IMR-90 (cell line): ENCODE data around the gene TMEM248. TPM values are rescaled to one million over a fixed set of nuclear protein-coding genes. Genes with fewer than 3 reads are reported as not detected.

Experiments used
- ATAC-seq: fragments of 200-7000 bp; cut with Tn5 transposase; 2 replicates; pipeline ENCODE4 v1.9.1; 2020; ENCODE audit warnings: low read depth, mild to moderate bottlenecking, moderate library complexity
- BruUV-seq: library from RNA; stranded (reverse); fragments of 400-500 nt; replicated peaks from 2 replicates; lab custom pipeline; 2021; lab: Mats Ljungman, UMichigan
- CTCF ChIA-PET: fragments of 300-600 bp; formaldehyde crosslinking; extraction: SDS; loops from one replicate; lab custom pipeline; 2021; ENCODE audit warnings: antibody characterized with exemption; lab: Yijun Ruan, JAX
- POLR2A ChIA-PET: fragments of 300-600 bp; sonication (Branson Sonifier 250); formaldehyde crosslinking; loops from one replicate; lab custom pipeline; 2022; ENCODE audit warnings: antibody characterized with exemption; ENCODE audit not compliant: unreplicated experiment; lab: Charles Lee
- DNase-seq: peaks from one replicate; pipeline ENCODE4 v3.0.0; 2013
- H2AFZ ChIP-seq: replicated peaks from 2 replicates; pipeline ENCODE3; 2013; ENCODE audit warnings: low read length, mild to moderate bottlenecking; ENCODE audit not compliant: poor library complexity
- H2AK5ac ChIP-seq: 2 replicates; pipeline ENCODE4 v1.6.1; 2013; ENCODE audit warnings: low read depth, low read length, inconsistent platforms
- H2AK9ac ChIP-seq: replicated peaks from 2 replicates; pipeline ENCODE3; 2013; ENCODE audit warnings: mild to moderate bottlenecking, low read depth, low read length, moderate library complexity; ENCODE audit not compliant: poor library complexity
- H2BK120ac ChIP-seq: 2 replicates; pipeline ENCODE4 v1.6.1; 2013; ENCODE audit warnings: low read depth, low read length, inconsistent platforms
- H2BK15ac ChIP-seq: 3 replicates; pipeline ENCODE4 v1.6.1; 2013; ENCODE audit warnings: low read depth, low read length, inconsistent platforms
- H2BK20ac ChIP-seq: 2 replicates; pipeline ENCODE4 v1.6.1; 2013; ENCODE audit warnings: low read depth, mild to moderate bottlenecking, inconsistent platforms, low read length, moderate library complexity
- H2BK5ac ChIP-seq: 2 replicates; pipeline ENCODE4 v1.6.1; 2013; ENCODE audit warnings: mild to moderate bottlenecking, low read depth, low read length, inconsistent platforms; ENCODE audit not compliant: poor library complexity, severe bottlenecking
- H3K14ac ChIP-seq: replicated peaks from 2 replicates; pipeline ENCODE4 v1.6.1; 2013; ENCODE audit warnings: low read depth, low read length, inconsistent platforms
- H3K18ac ChIP-seq: 2 replicates; pipeline ENCODE4 v1.6.1; 2013; ENCODE audit warnings: low read depth, low read length, control low read depth
- H3K23ac ChIP-seq: 2 replicates; pipeline ENCODE4 v1.6.1; 2013; ENCODE audit warnings: low read depth, low read length, inconsistent platforms
- H3K27ac ChIP-seq: 2 replicates; pipeline ENCODE4 v1.5.1; 2013; ENCODE audit warnings: mild to moderate bottlenecking, control low read depth, low read length; ENCODE audit not compliant: insufficient read depth
- H3K27me3 ChIP-seq: 2 replicates; pipeline ENCODE4 v1.6.1; 2013; ENCODE audit warnings: low read length; ENCODE audit not compliant: control insufficient read depth, insufficient read depth
- H3K36me3 ChIP-seq: 2 replicates; pipeline ENCODE4 v1.6.1; 2013; ENCODE audit warnings: low read length, mixed read lengths; ENCODE audit not compliant: control insufficient read depth, insufficient read depth
- H3K4ac ChIP-seq: 2 replicates; pipeline ENCODE4 v1.6.1; 2013; ENCODE audit warnings: low read depth, low read length, inconsistent platforms
- H3K4me1 ChIP-seq: 2 replicates; pipeline ENCODE4 v1.6.1; 2013; ENCODE audit warnings: low read length, mixed read lengths; ENCODE audit not compliant: control insufficient read depth, insufficient read depth
- H3K4me2 ChIP-seq: 2 replicates; pipeline ENCODE4 v1.6.1; 2013; ENCODE audit warnings: low read depth, mild to moderate bottlenecking, control low read depth, low read length, moderate library complexity
- H3K4me3 ChIP-seq: 2 replicates; pipeline ENCODE4 v1.5.1; 2013; ENCODE audit warnings: low read depth, mild to moderate bottlenecking, control low read depth, low read length, moderate library complexity; ENCODE audit not compliant: insufficient read depth
- H3K56ac ChIP-seq: 2 replicates; pipeline ENCODE4 v1.6.1; 2013; ENCODE audit warnings: low read length, inconsistent platforms; ENCODE audit not compliant: insufficient read depth; ENCODE audit errors: extremely low read depth
- H3K79me1 ChIP-seq, 2 experiments: 2 replicates each; pipeline ENCODE4 v1.6.1; 2013; ENCODE audit warnings: low read length in 2 of 2, inconsistent platforms in 1 of 2, low read depth in 1 of 2
- H3K9ac ChIP-seq: 2 replicates; pipeline ENCODE4 v1.6.1; 2013; ENCODE audit warnings: low read depth, low read length, control low read depth
- H3K9me1 ChIP-seq: 2 replicates; pipeline ENCODE4 v1.6.1; 2013; ENCODE audit warnings: low read length, inconsistent platforms; ENCODE audit not compliant: insufficient read depth
- H3K9me3 ChIP-seq: 2 replicates; pipeline ENCODE4 v1.6.1; 2013; ENCODE audit warnings: low read length; ENCODE audit not compliant: control insufficient read depth, insufficient read depth
- H4K20me1 ChIP-seq: 2 replicates; pipeline ENCODE4 v1.6.1; 2013; ENCODE audit warnings: low read length, inconsistent platforms; ENCODE audit not compliant: insufficient read depth
- H4K5ac ChIP-seq: 2 replicates; pipeline ENCODE4 v1.6.1; 2013; ENCODE audit warnings: mild to moderate bottlenecking, low read depth, low read length, control low read depth
- H4K8ac ChIP-seq, 2 experiments: 2 replicates each; pipeline ENCODE4 v1.6.1; 2013; ENCODE audit warnings: low read depth in 2 of 2, low read length in 2 of 2, control low read depth in 1 of 2, inconsistent platforms in 1 of 2
- H4K91ac ChIP-seq: 2 replicates; pipeline ENCODE4 v1.6.1; 2013; ENCODE audit warnings: low read depth, low read length, inconsistent platforms; ENCODE audit not compliant: insufficient read depth
- BHLHE40 ChIP-seq: fragments of 150-350 bp; IDR thresholded peaks from 2 replicates; pipeline ENCODE4 v1.6.1; 2016; ENCODE audit warnings: mild to moderate bottlenecking, low read depth, low read length
- CHD1 ChIP-seq: IDR thresholded peaks from 2 replicates; pipeline ENCODE4 v1.6.1; 2012; ENCODE audit warnings: low read depth, low read length, improper control_type of control experiment
- FOS ChIP-seq: fragments of 150-350 bp; IDR thresholded peaks from 2 replicates; pipeline ENCODE4 v1.6.1; 2016; ENCODE audit warnings: low read depth, low read length
- MAFK ChIP-seq: IDR thresholded peaks from 2 replicates; pipeline ENCODE4 v1.6.1; 2012; ENCODE audit warnings: low read depth, low read length, improper control_type of control experiment
- MAZ ChIP-seq: IDR thresholded peaks from 2 replicates; pipeline ENCODE4 v1.6.1; 2012; ENCODE audit warnings: low read depth, mild to moderate bottlenecking, low read length, improper control_type of control experiment, moderate library complexity, borderline replicate concordance
- NFE2L2 ChIP-seq: fragments of 150-350 bp; IDR thresholded peaks from 2 replicates; pipeline ENCODE4 v1.6.1; 2016; ENCODE audit warnings: low read depth, mild to moderate bottlenecking, low read length
- POLR2A ChIP-seq: IDR thresholded peaks from 2 replicates; pipeline ENCODE4 v1.6.1; 2012; ENCODE audit warnings: mild to moderate bottlenecking, low read depth, low read length
- RAD21 ChIP-seq: IDR thresholded peaks from 2 replicates; pipeline ENCODE4 v1.6.1; 2012; ENCODE audit warnings: low read length, improper control_type of control experiment
- SMC3 ChIP-seq: fragments of 150-350 bp; IDR thresholded peaks from 2 replicates; pipeline ENCODE4 v1.6.1; 2016; ENCODE audit warnings: low read depth, mild to moderate bottlenecking, antibody characterized with exemption, low read length, moderate library complexity
- WGBS, 2 experiments: methylation state at CpG; one replicate each; pipeline versions ENCODE4 v1.1.5 to v1.1.7; 2013; ENCODE audit warnings: missing lambda C conversion rate in 2 of 2; ENCODE audit not compliant: insufficient read length in 1 of 2; ENCODE audit errors: extremely low coverage in 2 of 2; 5-methylcytosine and 5-hydroxymethylcytosine counted together
- dilution Hi-C: fragments of 300-500 bp; cut with HindIII; formaldehyde crosslinking; loops from one replicate; pipeline ENCODE4 v1.14.3; 2018; ENCODE audit warnings: low sequenced_read_pairs; ENCODE audit not compliant: unreplicated experiment
- in situ Hi-C: fragments of 300-500 bp; cut with MboI; formaldehyde crosslinking; loops from 3 replicates; pipeline ENCODE4 v1.14.3; 2019; ENCODE audit warnings: low sequenced_read_pairs, inconsistent platforms, mixed read lengths
- intact Hi-C: fragments of 100-400 bp; cut with micrococcal nuclease; formaldehyde crosslinking; loops from 2 replicates; pipeline ENCODE4 v1.10.0; 2022
- polyA plus RNA-seq, 3 experiments: library from polyadenylated mRNA; depleted of rRNA; stranded (reverse); fragments of >200 nt; gene quantifications; 2 replicates each; pipeline ENCODE4 v1.2.3, GENCODE V29; 2012; ENCODE audit warnings: low replicate concordance in 1 of 3
- total RNA-seq: library from RNA; depleted of rRNA; stranded (reverse); fragments of >200 nt; gene quantifications from 2 replicates; pipeline ENCODE4 v1.2.3, GENCODE V29; 2012
- TF ChIP-seq, protein P1 (sequence below): fragments of 150-350 bp; IDR thresholded peaks from 2 replicates; pipeline ENCODE4 v1.6.1; 2016; ENCODE audit warnings: low read depth, mild to moderate bottlenecking, low read length, moderate library complexity, borderline replicate concordance
- TF ChIP-seq, protein P2 (sequence below): fragments of 150-350 bp; IDR thresholded peaks from 2 replicates; pipeline ENCODE4 v1.6.1; 2017; ENCODE audit warnings: mild to moderate bottlenecking, antibody characterized with exemption, low read length, low read depth

The TMEM248 gene
- total and polyA plus RNA-seq, 2 of the 4 experiments (the other 2 are of a cell fraction), result 103 to 175 TPM

DNA sequence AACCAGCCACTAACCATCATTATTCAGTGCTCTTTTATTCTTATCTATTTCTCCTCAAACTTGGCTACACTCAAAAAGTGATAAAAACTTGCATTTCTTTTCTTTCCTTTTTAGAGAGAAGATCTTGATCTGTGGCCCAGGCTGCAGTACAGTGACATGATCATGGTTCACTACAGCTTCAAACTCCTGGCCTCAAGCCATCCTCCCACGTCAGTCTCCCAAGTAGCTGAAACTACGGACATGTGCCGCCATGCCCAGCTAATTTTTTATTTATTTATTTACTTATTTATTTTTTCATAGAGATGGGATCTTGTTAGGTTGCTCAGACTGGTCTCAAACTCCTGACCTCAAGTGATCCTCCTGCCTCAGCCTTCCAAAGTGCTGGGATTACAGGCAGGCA is 24.6 kb upstream of the TMEM248 start:
- Histone ChIP-seq H3K9ac (no peak overlapping the region), H3K27ac (no peak overlapping the region), H3K56ac (no peak overlapping the region), H3K36me3 (peaks cover 8% of the 10 kb centered on the region), H2BK120ac (no peak overlapping the region), H4K20me1 (no peaks in the 10 kb centered on the region), H3K4ac (no peak overlapping the region), H2AFZ (no peak overlapping the region), H3K27me3 (no peaks in the 10 kb centered on the region), H2BK5ac (no peak overlapping the region), H3K4me3 (no peak overlapping the region), H3K4me1 (no peaks in the 10 kb centered on the region), H2BK20ac (no peak overlapping the region), H4K8ac (no peak overlapping the region), H3K9me3 (no peaks in the 10 kb centered on the region), H3K79me1 (no peaks in the 10 kb centered on the region), H3K23ac (no peak overlapping the region), H3K18ac (no peak overlapping the region), H2BK15ac (no peak overlapping the region), H4K91ac (no peak overlapping the region), H4K5ac (no peak overlapping the region), H3K4me2 (no peak overlapping the region), H3K14ac (no peak overlapping the region), H3K9me1 (no peaks in the 10 kb centered on the region), H2AK5ac (no peak overlapping the region), H2AK9ac (no peak overlapping the region)
- POLR2A ChIA-PET, result no interaction called here
- dilution Hi-C loops, result no loop called here
- ATAC-seq (no peak), DNase-seq (no peak)
- TF ChIP-seq SMC3, result no peak
- no peak for TF ChIP-seq MAZ
- TF ChIP-seq, protein P1, sequence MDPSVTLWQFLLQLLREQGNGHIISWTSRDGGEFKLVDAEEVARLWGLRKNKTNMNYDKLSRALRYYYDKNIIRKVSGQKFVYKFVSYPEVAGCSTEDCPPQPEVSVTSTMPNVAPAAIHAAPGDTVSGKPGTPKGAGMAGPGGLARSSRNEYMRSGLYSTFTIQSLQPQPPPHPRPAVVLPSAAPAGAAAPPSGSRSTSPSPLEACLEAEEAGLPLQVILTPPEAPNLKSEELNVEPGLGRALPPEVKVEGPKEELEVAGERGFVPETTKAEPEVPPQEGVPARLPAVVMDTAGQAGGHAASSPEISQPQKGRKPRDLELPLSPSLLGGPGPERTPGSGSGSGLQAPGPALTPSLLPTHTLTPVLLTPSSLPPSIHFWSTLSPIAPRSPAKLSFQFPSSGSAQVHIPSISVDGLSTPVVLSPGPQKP, result no peak
- no peak for TF ChIP-seq RAD21
- no peak for TF ChIP-seq NFE2L2
- no peak for TF ChIP-seq CHD1
- no peak for TF ChIP-seq FOS
- no peak for TF ChIP-seq BHLHE40
- TF ChIP-seq, protein P2, sequence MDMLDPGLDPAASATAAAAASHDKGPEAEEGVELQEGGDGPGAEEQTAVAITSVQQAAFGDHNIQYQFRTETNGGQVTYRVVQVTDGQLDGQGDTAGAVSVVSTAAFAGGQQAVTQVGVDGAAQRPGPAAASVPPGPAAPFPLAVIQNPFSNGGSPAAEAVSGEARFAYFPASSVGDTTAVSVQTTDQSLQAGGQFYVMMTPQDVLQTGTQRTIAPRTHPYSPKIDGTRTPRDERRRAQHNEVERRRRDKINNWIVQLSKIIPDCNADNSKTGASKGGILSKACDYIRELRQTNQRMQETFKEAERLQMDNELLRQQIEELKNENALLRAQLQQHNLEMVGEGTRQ, result no peak
- TF ChIP-seq POLR2A, result no peak
- TF ChIP-seq MAFK, result no peak
- no TSS peak for BruUV-seq
- intact Hi-C loops, result no loop called here
- CTCF ChIA-PET, result interaction anchor here (0.6 kb wide), 1 partner anchor 87 kb away, joined by 5 read pairs; no protein-coding TSS in a partner anchor
- no CpG with 5 or more reads among the region's 3 CpGs for WGBS, 2 experiments
- in situ Hi-C loops, result no loop called here
